Activated T-cell treated with anti-CD3 and anti-CD28 coated beads for 4 hours (primary cell): ENCODE measurements around the gene KASH5.

Source experiments
- DNase-seq: peaks from one replicate; pipeline ENCODE4 v3.0.0-alpha.2; 2020

The KASH5 gene

GRCh38 chr19:49461656-49462055 is 73.6 kb downstream of the KASH5 start:
- no peak for DNase-seq

- no peak for DNase-seq
These were observed 74.4 kb downstream of the KASH5 start for GRCh38 chr19:49462492-49462891.

- no peak for DNase-seq
These were observed 76.1 kb downstream of the KASH5 start for GRCh38 chr19:49463960-49464740.

GRCh38 chr19:49465371-49465770 is 77.3 kb downstream of the KASH5 start:
- DNase-seq, result no peak
